ENCODE results near the gene UBTD1.

- no peak for TF ChIP-seq RAD21 (conservative IDR thresholded peaks at IDR 0.05)
- TF ChIP-seq EP300 (conservative IDR thresholded peaks at IDR 0.05; ENCODE audit: poor library complexity, severe bottlenecking): no peak
- TF ChIP-seq CTCF (IDR thresholded peaks at IDR 0.05; ENCODE audit: poor library complexity, severe bottlenecking): no peak
- no peak for TF ChIP-seq POLR2AphosphoS5 (IDR thresholded peaks at IDR 0.05)
- TF ChIP-seq REST (IDR thresholded peaks at IDR 0.05; ENCODE audit: borderline replicate concordance): no peak
- TF ChIP-seq TAF1 (IDR thresholded peaks at IDR 0.05; ENCODE audit: low read depth): no peak
Observed at GRCh38 chr10:97511711-97512440, 13.2 kb downstream of the UBTD1 start.

Measured in neural cell (in vitro differentiated cells).